Diencephalon (tissue), 1 donor: ENCODE data around the gene SLC13A3. TPM values are rescaled to one million over a fixed set of nuclear protein-coding genes. Genes with fewer than 3 reads are reported as not detected.

Source experiments
- total RNA-seq: library from RNA; depleted of rRNA; stranded (reverse); fragments of >200 nt; gene quantifications from one replicate; pipeline ENCODE4 v1.2.3, GENCODE V29; 2014

SLC13A3 gene, protein sequence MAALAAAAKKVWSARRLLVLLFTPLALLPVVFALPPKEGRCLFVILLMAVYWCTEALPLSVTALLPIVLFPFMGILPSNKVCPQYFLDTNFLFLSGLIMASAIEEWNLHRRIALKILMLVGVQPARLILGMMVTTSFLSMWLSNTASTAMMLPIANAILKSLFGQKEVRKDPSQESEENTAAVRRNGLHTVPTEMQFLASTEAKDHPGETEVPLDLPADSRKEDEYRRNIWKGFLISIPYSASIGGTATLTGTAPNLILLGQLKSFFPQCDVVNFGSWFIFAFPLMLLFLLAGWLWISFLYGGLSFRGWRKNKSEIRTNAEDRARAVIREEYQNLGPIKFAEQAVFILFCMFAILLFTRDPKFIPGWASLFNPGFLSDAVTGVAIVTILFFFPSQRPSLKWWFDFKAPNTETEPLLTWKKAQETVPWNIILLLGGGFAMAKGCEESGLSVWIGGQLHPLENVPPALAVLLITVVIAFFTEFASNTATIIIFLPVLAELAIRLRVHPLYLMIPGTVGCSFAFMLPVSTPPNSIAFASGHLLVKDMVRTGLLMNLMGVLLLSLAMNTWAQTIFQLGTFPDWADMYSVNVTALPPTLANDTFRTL
- 6.9 TPM for total RNA-seq

DNA sequence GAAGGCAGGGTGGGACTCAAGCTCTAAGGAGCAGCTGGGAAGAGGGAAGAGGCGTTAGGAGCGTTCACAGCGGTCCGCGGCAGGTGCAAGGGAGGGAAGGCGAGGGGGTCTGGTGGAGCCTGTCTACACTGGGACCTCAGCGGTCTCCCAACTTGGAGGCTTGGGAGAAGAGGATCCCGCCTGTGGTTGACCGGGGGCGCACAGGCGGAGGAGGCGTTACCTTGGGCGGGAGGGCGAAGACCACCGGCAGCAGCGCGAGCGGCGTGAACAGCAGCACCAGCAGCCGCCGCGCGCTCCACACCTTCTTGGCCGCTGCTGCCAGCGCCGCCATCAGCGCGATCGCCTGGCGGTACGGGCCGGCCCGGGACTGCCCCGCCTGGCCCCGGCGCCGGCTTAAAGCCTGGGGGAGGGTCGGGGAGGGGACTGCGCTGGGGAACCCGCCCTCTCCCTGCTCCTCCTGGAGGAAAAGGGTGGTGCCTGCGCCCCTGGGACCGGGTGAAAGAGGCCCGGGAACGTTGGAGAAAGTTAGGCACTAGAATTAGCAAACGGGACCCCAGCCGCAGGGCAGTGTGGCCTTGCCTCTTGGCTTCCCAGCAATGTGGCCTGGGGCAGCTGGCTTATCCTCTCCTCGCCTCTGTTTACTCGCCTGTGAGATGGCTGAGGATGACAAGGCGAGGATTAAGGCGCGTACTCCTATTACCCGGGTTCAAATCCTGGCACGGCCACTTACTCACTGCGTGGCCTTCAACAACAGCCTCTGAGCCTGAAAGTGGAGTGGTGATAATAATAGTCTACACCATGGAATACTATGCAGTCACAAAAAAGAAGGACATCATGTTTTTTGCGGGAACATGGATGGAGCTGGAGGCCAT is at the start of gene SLC13A3:
Gene SLC13A3 (minus strand): TSS at position 369 of the 872 bp plus-strand sequence. CDS start 38 bp downstream, at position 331.

DNA sequence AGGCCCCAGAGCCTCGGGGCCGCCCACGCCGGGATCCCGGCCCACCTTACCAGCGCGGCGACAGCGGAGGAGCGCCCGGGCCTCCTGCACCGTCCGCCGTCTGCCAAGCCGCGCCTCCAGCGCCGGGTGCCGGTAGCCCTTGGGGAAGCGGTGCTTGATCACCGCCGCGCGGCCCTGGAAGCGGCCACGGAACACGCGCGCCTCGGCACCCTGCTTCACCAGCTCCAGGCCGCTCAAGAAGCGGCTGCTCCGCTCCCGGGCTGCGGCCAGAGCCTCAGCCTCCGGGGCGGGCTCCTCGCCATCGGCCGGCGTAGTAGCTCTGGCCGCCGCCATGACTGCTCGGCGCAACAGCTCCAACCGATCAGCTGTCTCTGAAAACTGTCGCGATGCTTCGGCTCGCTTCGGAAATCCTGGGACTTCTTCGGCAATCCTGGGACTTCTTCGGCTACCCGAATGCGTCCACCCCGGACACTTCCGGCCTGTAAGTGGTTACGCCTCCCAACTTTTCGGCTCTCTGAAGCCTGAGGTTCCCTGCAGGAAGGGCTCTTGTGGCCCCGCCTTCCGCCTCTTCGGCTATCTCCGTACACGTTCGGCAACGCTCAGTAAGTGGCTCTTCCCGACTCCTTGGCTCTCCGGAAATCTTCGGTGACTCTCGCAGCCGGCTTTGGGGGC is 38.0 kb upstream of the SLC13A3 start, which contains the start of gene TP53RK:
Gene TP53RK (minus strand): TSS at position 363 of the 672 bp plus-strand sequence. CDS start 30 bp downstream, at position 333.

DNA sequence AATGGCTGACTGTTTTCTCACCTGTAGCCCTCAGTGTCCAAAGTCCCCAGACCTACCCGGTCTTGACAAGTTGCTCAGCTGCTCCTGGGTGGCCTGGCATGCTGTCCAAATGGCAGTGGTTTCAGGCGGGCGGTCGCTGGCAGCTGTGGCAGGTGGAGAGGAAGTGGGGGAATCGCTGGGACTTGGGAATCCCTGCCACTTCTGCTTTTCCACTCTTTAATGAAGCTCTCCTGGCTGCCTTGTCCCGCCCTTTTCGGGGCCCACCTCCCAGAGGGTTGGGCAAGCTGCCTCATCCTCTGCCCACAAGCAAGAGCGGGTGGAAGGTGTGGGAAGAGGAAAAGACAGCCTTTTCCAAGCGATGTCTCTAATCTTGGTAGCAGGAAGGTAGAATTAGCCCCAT is 100.8 kb downstream of the SLC13A3 start, which contains the start of gene OCSTAMP:
Gene OCSTAMP (minus strand): TSS at position 194 of the 400 bp plus-strand sequence. CDS start 94 bp downstream, at position 100.

DNA sequence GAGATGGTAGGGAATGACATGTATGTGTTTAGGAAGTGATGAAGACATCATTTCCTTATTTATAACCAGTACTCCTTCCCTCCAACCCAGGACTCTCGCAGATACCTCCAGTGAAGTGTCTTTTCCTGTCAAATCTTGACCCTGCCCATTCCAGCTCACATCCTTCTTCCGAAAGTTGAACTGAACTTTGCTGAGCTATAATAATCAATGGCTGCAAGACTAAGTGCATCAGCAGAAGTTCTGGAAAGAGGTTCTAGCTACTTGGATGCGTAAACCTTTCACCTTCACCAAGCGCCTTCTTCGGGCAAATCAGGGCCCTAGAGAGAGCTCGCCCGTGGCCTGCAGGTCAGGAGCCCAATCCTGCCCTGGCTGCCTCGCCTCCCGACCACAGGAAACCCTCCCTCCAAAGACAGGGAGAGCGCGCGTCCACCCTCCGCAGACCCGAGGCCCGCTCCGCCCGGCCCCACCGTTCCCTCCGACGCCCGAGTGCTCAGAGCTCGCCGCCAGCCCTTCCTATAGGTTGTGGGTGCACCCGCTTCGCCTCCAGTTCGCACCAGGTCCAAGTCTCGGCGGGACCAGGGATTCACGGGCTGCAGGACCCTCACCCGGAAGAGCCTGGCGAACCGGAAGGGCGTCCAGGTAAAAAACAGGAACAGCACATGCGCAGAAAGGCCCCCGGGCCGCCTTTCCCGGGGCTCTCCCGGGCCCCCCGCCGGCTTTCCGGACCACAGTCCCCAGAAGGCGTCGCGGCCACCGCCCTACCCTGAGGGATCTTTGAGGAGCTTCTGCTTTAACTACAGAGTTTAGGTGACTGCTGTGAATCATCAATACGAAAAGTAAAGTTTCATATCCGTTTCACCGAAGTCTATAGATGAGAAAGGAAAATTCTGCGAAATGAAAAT is 138.1 kb downstream of the SLC13A3 start, which contains the start of gene ZNF334:
Gene ZNF334 (minus strand): TSS at position 617 of the 902 bp plus-strand sequence. CDS start 1,457 bp downstream, outside the sequence.

Other genes with a start within 250 kb of the SLC13A3 start
- 60.7 TPM for gene ELMO2, start 244.8 kb downstream of the SLC13A3 start, total RNA-seq
- gene ZNF334, start 137.9 kb downstream of the SLC13A3 start, total RNA-seq = 16.1 TPM
- gene OCSTAMP, start 100.8 kb downstream of the SLC13A3 start, total RNA-seq = not detected
- 32.8 TPM for gene TP53RK, start 38.0 kb upstream of the SLC13A3 start, total RNA-seq
- gene SLC2A10, start 58.2 kb upstream of the SLC13A3 start, total RNA-seq = 8.8 TPM
- 3.5 TPM for gene EYA2, start 243.4 kb upstream of the SLC13A3 start, total RNA-seq